Measurements from ENCODE around the gene HRH2.
"Not testable (repeated sequence)": the region's sequence is repeated elsewhere in the genome, so short reads cannot be mapped to it uniquely, and the experiment has no call there.

DNA sequence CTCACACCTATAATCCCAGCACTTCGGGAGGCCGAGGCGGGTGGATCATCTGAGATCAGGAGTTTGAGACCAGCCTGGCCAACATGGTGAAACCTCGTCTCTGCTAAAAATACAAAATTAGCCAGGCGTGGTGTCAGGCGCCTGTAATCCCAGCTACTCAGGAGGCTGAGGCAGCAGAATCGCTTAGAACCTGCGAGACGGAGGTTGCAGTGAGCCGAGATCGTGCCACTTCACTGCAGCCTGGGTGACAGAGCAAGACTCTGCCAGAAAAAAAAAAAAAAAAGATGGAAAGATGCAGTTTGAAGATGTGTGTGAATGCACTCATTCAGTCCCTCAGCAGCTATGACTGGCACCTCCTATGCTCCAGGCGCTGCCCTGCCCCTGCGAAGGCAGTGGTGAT is 41.3 kb upstream of the HRH2 start:
- TF ChIP-seq, protein P1, sequence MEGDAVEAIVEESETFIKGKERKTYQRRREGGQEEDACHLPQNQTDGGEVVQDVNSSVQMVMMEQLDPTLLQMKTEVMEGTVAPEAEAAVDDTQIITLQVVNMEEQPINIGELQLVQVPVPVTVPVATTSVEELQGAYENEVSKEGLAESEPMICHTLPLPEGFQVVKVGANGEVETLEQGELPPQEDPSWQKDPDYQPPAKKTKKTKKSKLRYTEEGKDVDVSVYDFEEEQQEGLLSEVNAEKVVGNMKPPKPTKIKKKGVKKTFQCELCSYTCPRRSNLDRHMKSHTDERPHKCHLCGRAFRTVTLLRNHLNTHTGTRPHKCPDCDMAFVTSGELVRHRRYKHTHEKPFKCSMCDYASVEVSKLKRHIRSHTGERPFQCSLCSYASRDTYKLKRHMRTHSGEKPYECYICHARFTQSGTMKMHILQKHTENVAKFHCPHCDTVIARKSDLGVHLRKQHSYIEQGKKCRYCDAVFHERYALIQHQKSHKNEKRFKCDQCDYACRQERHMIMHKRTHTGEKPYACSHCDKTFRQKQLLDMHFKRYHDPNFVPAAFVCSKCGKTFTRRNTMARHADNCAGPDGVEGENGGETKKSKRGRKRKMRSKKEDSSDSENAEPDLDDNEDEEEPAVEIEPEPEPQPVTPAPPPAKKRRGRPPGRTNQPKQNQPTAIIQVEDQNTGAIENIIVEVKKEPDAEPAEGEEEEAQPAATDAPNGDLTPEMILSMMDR (IDR thresholded peaks at IDR 0.05) = not testable (repeated sequence)
- TF ChIP-seq POLR2A (IDR thresholded peaks at IDR 0.05) = not testable (repeated sequence)

Data from body of pancreas (tissue), 4 donors.